Stomach (tissue), 4 donors: ENCODE results near the gene SLC17A9.

Experiments used
- EP300 ChIP-seq: sonication (generic); formaldehyde crosslinking; IDR thresholded peaks from one replicate; pipeline ENCODE4 v1.6.1; 2017; ENCODE audit warnings: antibody characterized with exemption
- TF ChIP-seq, protein P1 (sequence below), 7 experiments: fragments of 450-650 bp in 4 of 7; fragments of 200-600 bp in 3 of 7; sonication (generic) in 3 of 7; IDR thresholded peaks; one replicate each; pipeline ENCODE4 v1.5.1; 2016 to 2019; ENCODE audit warnings: antibody characterized with exemption in 7 of 7, control low read depth in 2 of 7, mild to moderate bottlenecking in 1 of 7

GRCh38 chr20:62975251-62975760 lies 22.8 kb downstream of the SLC17A9 start:
- TF ChIP-seq, protein P1, sequence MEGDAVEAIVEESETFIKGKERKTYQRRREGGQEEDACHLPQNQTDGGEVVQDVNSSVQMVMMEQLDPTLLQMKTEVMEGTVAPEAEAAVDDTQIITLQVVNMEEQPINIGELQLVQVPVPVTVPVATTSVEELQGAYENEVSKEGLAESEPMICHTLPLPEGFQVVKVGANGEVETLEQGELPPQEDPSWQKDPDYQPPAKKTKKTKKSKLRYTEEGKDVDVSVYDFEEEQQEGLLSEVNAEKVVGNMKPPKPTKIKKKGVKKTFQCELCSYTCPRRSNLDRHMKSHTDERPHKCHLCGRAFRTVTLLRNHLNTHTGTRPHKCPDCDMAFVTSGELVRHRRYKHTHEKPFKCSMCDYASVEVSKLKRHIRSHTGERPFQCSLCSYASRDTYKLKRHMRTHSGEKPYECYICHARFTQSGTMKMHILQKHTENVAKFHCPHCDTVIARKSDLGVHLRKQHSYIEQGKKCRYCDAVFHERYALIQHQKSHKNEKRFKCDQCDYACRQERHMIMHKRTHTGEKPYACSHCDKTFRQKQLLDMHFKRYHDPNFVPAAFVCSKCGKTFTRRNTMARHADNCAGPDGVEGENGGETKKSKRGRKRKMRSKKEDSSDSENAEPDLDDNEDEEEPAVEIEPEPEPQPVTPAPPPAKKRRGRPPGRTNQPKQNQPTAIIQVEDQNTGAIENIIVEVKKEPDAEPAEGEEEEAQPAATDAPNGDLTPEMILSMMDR (IDR thresholded peaks at IDR 0.05), result no peak
- no peak for TF ChIP-seq EP300
